ENCODE data around the gene CFAP410. TPM values are rescaled to one million over a fixed set of nuclear protein-coding genes. Genes with fewer than 3 reads are reported as not detected.

CFAP410 gene
- total and polyA plus RNA-seq, 2 of the 13 experiments (the other 11 are each of a cell fraction or from before 2014, with no cell fraction given) = 8.0 to 20.1 TPM

- TF ChIP-seq AFF4 (CRISPR knock-in tag; IDR thresholded peaks at IDR 0.05) (no peak), SALL2 (CRISPR knock-in tag; IDR thresholded peaks at IDR 0.05) (no peak), ZNF224 (CRISPR knock-in tag; IDR thresholded peaks at IDR 0.05) (no peak), ZNF296 (CRISPR knock-in tag; conservative IDR thresholded peaks at IDR 0.05) (no peak), MAFK (conservative IDR thresholded peaks at IDR 0.05 in 1 of 2, IDR thresholded peaks at IDR 0.05 in 1 of 2; ENCODE audit: low read length in 2 of 2) (no peak), CSRNP2 (CRISPR knock-in tag; conservative IDR thresholded peaks at IDR 0.05; ENCODE audit: low read depth) (no peak), ZNF737 (CRISPR knock-in tag; IDR thresholded peaks at IDR 0.05; ENCODE audit: borderline replicate concordance) (no peak), NONO (IDR thresholded peaks at IDR 0.05) (no peak), NONO (CRISPR knock-in tag; conservative IDR thresholded peaks at IDR 0.05) (peak; percentile 72; the same call in 1 of the 2 replicates), GATA4 (IDR thresholded peaks at IDR 0.05; ENCODE audit: borderline replicate concordance, low read depth) (no peak), KIAA2018 (CRISPR knock-in tag; IDR thresholded peaks at IDR 0.05; ENCODE audit: borderline replicate concordance) (no peak), ZNF652 (CRISPR knock-in tag; IDR thresholded peaks at IDR 0.05; ENCODE audit: borderline replicate concordance, low read depth) (no peak; the same call in 1 of the 2 replicates), PAX8 (CRISPR knock-in tag; IDR thresholded peaks at IDR 0.05; ENCODE audit: borderline replicate concordance) (no peak), PCBP1 (IDR thresholded peaks at IDR 0.05; ENCODE audit: borderline replicate concordance, low read depth, low read length) (no peak), ZNF530 (CRISPR knock-in tag; IDR thresholded peaks at IDR 0.05; ENCODE audit: low read depth) (no peak)
Observed at GRCh38 chr21:44303490-44303981, 35.7 kb downstream of the CFAP410 start (continued).
